HepG2 (cell line): ENCODE results near the gene MARCHF4.

ENCODE experiments used
- SOX5 ChIP-seq: IDR thresholded peaks from 2 replicates; pipeline ENCODE4 v1.6.1; 2016; ENCODE audit warnings: borderline replicate concordance
- ZNF484 ChIP-seq: sonication (generic); formaldehyde crosslinking; IDR thresholded peaks from 2 replicates; pipeline ENCODE4 v1.5.1; 2020; ENCODE audit warnings: mild to moderate bottlenecking, low read depth, missing genetic modification reagents, borderline replicate concordance
- TF ChIP-seq, protein P1 (sequence below): sonication (generic); formaldehyde crosslinking; IDR thresholded peaks from 2 replicates; pipeline ENCODE4 v1.4.0; 2020; ENCODE audit warnings: missing genetic modification reagents

DNA sequence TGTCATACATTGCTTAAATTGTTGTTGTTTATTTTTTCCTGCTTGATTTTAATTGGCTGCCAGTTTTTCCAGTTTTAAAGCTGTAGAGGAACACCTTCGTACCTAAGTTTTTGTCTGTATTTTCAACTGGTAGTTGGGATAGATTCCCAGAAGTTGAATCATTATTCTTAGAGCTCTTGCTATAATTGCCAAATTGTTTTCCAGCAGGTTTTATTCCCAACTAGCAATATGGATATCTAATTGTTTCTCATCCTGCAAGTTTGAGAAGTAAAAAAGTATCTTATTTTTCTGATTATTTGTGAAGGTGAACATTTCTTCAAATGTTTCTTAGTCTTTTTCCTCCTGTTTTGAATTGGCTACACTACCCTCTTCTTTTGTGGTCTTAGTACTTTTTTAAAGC is 46.7 kb upstream of the MARCHF4 start:
- TF ChIP-seq, protein P1, sequence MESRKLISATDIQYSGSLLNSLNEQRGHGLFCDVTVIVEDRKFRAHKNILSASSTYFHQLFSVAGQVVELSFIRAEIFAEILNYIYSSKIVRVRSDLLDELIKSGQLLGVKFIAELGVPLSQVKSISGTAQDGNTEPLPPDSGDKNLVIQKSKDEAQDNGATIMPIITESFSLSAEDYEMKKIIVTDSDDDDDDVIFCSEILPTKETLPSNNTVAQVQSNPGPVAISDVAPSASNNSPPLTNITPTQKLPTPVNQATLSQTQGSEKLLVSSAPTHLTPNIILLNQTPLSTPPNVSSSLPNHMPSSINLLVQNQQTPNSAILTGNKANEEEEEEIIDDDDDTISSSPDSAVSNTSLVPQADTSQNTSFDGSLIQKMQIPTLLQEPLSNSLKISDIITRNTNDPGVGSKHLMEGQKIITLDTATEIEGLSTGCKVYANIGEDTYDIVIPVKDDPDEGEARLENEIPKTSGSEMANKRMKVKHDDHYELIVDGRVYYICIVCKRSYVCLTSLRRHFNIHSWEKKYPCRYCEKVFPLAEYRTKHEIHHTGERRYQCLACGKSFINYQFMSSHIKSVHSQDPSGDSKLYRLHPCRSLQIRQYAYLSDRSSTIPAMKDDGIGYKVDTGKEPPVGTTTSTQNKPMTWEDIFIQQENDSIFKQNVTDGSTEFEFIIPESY (CRISPR knock-in tag): no peak
- TF ChIP-seq SOX5 (CRISPR knock-in tag) (no peak), ZNF484 (CRISPR knock-in tag) (no peak)
